ENCODE results near the gene ANKS1B.

The ANKS1B gene

GRCh38 chr12:99119449-99119848 is 865.3 kb downstream of the ANKS1B start:
- TF ChIP-seq EGR1 (IDR thresholded peaks at IDR 0.05) (no peak), TCF12 (IDR thresholded peaks at IDR 0.05; ENCODE audit: low read depth) (no peak), RAD21 (IDR thresholded peaks at IDR 0.05; ENCODE audit: low read depth) (no peak), NFIC (IDR thresholded peaks at IDR 0.05) (no peak), USF1 (IDR thresholded peaks at IDR 0.05) (no peak), TEAD4 (IDR thresholded peaks at IDR 0.05) (no peak), CEBPB (IDR thresholded peaks at IDR 0.05) (no peak), ZBTB7A (IDR thresholded peaks at IDR 0.05; ENCODE audit: low read depth) (no peak)

GRCh38 chr12:99111600-99111999 is 873.1 kb downstream of the ANKS1B start:
- TF ChIP-seq EP300 (IDR thresholded peaks at IDR 0.05; ENCODE audit: borderline replicate concordance) (no peak), YY1 (IDR thresholded peaks at IDR 0.05; ENCODE audit: low read depth) (no peak), REST (IDR thresholded peaks at IDR 0.05; ENCODE audit: low read depth) (no peak), ZBTB7A (IDR thresholded peaks at IDR 0.05; ENCODE audit: low read depth) (no peak), NFIC (IDR thresholded peaks at IDR 0.05) (no peak)

GRCh38 chr12:99110868-99111267 is 873.9 kb downstream of the ANKS1B start:
- no peak for TF ChIP-seq TCF12 (IDR thresholded peaks at IDR 0.05; ENCODE audit: low read depth)
- no peak for TF ChIP-seq FOXM1 (IDR thresholded peaks at IDR 0.05; ENCODE audit: borderline replicate concordance, low read depth)
- no peak for TF ChIP-seq EP300 (IDR thresholded peaks at IDR 0.05; ENCODE audit: borderline replicate concordance)
- TF ChIP-seq TAF1 (IDR thresholded peaks at IDR 0.05; ENCODE audit: low read depth): no peak
- TF ChIP-seq REST (IDR thresholded peaks at IDR 0.05; ENCODE audit: low read depth): no peak
- no peak for TF ChIP-seq NFIC (IDR thresholded peaks at IDR 0.05)
- no peak for TF ChIP-seq TEAD4 (IDR thresholded peaks at IDR 0.05)

GRCh38 chr12:99110212-99110611 is 874.5 kb downstream of the ANKS1B start:
- TF ChIP-seq FOXM1 (IDR thresholded peaks at IDR 0.05; ENCODE audit: borderline replicate concordance, low read depth) (no peak), TCF12 (IDR thresholded peaks at IDR 0.05; ENCODE audit: low read depth) (no peak), TAF1 (IDR thresholded peaks at IDR 0.05; ENCODE audit: low read depth) (no peak), NFIC (IDR thresholded peaks at IDR 0.05) (no peak)

- TF ChIP-seq MAX (IDR thresholded peaks at IDR 0.05) (no peak), NFIC (IDR thresholded peaks at IDR 0.05) (no peak), YY1 (IDR thresholded peaks at IDR 0.05; ENCODE audit: low read depth) (no peak), EP300 (IDR thresholded peaks at IDR 0.05; ENCODE audit: borderline replicate concordance) (no peak), TCF12 (IDR thresholded peaks at IDR 0.05; ENCODE audit: low read depth) (no peak), CEBPB (IDR thresholded peaks at IDR 0.05) (no peak), REST (IDR thresholded peaks at IDR 0.05; ENCODE audit: low read depth) (no peak), EGR1 (IDR thresholded peaks at IDR 0.05) (no peak), CREB1 (IDR thresholded peaks at IDR 0.05; ENCODE audit: low read depth) (no peak), TEAD4 (IDR thresholded peaks at IDR 0.05) (no peak), ZBTB7A (IDR thresholded peaks at IDR 0.05; ENCODE audit: low read depth) (no peak)
Observed at GRCh38 chr12:99108924-99109323, 875.8 kb downstream of the ANKS1B start.

- TF ChIP-seq MAX (IDR thresholded peaks at IDR 0.05) (no peak), YY1 (IDR thresholded peaks at IDR 0.05; ENCODE audit: low read depth) (no peak), CEBPB (IDR thresholded peaks at IDR 0.05) (no peak), TAF1 (IDR thresholded peaks at IDR 0.05; ENCODE audit: low read depth) (no peak), ZBTB7A (IDR thresholded peaks at IDR 0.05; ENCODE audit: low read depth) (no peak), TEAD4 (IDR thresholded peaks at IDR 0.05) (no peak)
Observed at GRCh38 chr12:99099786-99100185, 885.0 kb downstream of the ANKS1B start.
